Hematopoietic multipotent progenitor cell treated with erythropoietin and hydrocortisone succinate and interleukin-3 and kit ligand, for 8 days (in vitro differentiated cells): ENCODE results near the gene STK25.

Source experiments
- DNase-seq: peaks from one replicate; pipeline ENCODE4 v3.0.0-alpha.2; 2015

Gene STK25

GRCh38 chr2:241508240-241509154 is at the start of gene STK25:
Gene STK25, minus strand, starts transcription at chr2:241508584. Its CDS starts 549 bp downstream, at chr2:241508035.
- DNase-seq = peak; percentile 97

DNA sequence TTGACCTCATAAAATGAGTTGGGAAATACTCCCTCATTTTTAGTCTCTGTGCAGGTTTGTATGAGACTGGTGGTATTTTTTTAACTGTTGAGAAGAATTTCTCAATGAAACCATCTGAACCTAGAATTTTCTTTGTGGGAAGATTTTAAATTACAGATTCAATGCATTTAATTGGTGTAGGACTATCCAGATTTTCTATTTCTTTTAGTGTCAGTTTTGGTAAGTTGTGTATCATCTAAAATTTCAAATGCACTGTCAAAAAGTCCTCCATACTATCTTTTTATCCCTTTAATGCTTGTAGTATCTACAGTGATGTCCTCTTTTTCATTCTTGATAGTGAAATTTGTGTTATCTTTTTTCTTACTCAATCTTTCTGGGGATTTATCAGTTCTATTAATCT is 48.4 kb upstream of the STK25 start:
- no peak for DNase-seq

DNA sequence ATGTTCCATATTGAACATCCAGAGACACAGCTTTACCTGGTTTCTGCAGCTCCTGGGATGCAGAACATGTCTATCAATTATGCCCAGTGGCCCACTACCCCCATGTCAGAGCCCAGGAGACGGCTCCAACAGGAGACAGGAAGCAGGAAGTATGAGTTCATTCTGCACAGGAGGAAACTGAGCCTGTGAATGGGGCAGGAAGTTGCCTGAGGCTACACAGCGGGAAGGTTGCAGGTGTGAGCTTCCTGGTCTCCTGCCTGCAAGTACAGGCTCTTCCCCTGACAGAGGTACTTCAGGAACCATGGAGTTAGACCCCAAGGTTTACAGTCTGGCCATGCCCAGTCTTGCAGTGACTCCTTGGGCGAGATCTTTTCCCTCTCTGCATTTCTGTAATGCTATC is 47.3 kb upstream of the STK25 start:
- no peak for DNase-seq

- no peak for DNase-seq
Measured at GRCh38 chr2:241554610-241555322, 46.4 kb upstream of the STK25 start.

DNA sequence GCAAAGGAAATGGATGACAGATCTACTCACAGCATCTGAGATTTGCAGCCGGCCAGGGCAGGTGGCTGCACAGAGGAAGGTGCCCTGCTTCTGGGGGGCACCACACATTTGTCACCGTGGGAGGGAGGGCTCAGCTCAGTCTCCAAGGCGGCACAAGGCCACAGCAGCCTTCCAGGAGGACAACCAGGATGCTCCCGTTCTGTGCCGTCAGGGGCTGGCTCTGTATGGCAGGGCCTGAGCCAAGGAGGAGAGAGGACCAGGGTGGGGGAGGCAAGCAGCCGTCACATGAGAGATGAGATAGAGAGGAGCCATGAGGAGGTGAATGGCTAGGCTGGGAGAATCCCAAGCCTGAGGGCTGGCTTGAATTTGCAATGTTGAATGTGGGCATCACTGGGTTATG is 45.6 kb upstream of the STK25 start:
- no peak for DNase-seq

- DNase-seq = no peak
Measured at GRCh38 chr2:241553512-241553830, 45.1 kb upstream of the STK25 start.

- no peak for DNase-seq
Measured at GRCh38 chr2:241551998-241552737, 43.8 kb upstream of the STK25 start.

DNA sequence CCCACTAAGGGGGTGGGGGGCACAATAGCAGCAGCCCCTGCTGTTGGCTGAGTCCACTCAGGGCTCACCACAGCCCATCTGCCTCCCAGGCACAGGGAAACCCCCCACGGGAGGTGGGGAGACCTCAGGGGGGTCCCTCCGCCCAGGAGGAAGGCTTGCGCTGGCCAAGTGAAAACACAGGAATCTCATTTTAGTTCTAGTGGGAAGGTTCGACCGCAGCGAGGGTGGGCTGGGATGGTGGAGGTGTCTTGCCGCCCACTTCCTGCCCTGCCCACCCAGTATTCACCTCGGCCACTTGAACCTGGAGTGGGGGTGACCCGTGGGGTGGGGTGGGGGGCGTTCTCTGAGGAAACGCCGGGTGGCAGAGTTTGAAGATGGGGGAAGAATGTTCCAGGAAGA is 43.2 kb upstream of the STK25 start:
- DNase-seq = no peak

DNA sequence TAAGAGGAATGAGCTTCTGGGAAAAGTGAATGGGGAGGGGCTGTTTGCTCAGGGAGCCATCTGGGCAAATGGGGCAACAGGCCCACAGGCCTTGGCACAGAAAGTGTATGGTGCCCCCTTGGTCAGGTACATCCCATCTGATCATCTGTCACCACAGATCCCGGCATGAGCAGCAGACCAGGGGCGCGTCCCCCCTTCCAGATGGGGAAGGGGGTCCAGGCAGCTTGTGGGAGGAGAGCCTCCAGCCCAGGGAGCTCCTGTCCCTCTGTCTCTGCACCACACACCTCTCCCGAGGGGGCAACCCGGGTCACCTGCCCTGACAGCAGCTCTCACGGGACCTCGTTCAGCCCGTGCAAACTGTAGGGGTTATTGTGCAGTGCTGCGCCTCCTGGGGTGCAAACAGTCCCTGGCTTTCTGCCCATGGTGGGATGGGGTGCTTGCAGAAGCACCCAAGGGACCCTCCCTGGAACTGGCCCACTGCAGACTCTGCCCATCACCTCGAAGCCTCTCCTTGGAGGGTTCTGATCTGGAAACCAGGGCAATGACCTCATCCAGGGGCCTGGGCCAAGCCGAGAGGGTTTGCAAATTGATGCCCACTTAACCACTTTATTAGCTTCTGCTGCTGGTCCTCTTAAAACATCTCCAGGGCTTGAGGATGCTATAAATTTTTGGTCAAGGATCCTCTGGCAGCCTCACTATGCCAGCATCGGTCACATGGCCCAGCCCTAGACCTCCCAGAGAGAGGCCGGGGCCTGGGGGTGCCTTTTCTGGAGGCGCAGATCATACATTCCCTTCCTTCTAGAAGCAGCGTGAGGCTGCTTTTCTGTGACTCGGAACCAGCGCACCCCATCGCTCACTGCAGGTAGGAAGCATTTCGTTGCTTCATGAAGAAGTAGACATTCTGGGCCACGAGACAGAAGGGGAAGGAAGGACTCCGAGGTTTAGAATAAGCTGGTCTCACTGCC is 42.5 kb upstream of the STK25 start:
- DNase-seq = no peak

DNA sequence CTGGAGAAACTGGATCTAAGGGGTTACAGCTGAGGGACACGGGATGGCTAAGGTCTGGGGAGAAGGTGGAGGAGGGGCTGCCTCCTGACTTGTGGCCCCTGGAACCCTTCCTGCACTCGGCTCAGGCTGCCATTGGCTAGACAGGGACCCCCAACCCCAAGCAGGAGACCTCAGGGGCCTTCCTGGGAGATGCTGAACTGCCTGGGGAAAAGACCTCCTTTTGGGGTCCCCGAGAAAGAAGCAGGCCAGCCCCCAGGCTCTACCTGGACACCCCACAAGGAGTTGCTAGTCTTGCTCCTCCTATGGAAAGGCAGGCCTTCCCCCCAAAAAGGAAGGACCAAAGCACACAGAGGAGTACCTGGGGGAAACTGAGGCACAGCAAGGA is 40.1 kb upstream of the STK25 start:
- DNase-seq = no peak

DNA sequence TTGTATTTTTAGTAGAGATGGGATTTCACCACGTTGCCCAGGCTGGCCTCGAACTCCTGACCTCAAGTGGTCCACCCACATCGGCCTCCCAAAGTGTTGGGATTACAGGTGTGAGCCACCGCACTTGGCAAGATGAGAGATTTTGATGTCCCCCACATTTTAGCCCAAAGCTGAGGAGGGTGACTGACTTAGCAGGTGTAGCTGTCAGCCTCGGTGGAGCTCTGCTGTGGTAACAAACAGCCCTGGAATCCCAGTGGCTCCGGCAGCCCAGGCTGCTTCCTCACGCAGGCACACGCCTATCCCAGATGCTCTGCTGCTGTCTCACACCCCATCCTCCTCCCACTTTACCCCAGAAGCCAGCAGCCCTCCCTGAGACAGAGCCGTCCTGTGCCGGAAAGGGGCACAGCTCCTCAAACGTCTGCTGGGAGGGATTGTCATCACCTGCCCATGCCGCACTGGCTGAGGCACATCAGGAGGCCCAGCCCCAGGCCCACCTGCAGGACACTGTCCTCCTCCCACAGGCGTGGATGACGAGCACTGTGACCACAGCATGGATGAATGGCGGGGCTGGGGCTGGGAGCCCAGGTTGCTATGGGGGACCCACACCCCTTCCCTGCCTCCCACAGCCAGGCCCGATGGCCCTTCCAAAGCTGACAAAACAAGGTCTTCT is 39.5 kb upstream of the STK25 start:
- DNase-seq = no peak

- DNase-seq = no peak
Measured at GRCh38 chr2:241546771-241547498, 38.6 kb upstream of the STK25 start.

DNA sequence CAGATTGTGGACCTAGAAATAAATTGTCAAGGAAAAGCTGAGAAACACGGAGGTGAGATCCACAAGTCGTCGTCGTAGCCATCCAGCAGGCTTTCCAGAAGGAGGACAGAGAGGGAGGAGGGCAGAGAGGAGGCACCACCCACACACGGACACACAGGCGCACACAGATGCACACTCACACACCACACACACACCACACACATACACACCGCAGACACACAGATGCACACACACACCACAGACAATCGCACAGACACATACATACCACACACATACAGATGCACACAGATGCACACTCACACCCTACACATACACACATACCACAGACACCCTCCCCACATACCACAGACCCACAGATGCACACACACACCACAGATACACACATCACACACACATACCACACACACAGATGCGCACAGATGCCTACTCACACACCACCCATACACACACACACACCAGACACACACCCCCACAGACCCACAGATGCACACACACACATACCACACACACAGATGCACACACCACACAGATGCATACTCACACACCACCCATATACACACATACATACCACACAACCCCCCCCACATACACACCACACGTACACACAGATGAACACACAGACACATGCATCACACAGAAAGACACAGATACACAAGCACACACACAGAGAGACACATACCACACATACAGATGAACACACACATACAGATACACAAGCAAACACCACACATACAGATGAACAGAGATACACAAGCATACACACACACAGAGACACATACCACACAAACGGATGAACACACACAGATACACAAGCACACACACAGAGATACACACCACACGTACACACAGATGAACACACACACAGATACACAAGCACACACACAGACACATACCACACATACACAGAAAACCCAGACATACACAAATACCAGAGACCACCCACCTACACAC is 37.4 kb upstream of the STK25 start:
- DNase-seq = no peak

GRCh38 chr2:241545106-241545505 is 36.7 kb upstream of the STK25 start:
- DNase-seq = no peak

DNA sequence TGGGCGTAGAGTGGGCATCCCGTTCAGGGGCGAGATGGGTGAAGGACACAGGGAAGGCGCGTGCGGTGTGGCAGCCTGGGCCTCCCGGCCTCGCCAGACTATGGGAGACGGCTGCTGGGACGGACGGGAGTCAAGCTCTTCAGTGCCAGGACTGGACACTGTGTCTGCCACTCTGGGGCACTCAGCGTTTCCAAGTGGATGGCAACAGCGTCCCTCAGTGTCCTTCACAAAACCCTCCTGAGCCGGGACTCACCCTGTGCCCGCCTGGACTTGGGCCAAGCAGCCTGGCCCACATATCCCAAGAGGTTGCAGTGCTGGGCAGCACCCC is 33.9 kb upstream of the STK25 start:
- no peak for DNase-seq

DNA sequence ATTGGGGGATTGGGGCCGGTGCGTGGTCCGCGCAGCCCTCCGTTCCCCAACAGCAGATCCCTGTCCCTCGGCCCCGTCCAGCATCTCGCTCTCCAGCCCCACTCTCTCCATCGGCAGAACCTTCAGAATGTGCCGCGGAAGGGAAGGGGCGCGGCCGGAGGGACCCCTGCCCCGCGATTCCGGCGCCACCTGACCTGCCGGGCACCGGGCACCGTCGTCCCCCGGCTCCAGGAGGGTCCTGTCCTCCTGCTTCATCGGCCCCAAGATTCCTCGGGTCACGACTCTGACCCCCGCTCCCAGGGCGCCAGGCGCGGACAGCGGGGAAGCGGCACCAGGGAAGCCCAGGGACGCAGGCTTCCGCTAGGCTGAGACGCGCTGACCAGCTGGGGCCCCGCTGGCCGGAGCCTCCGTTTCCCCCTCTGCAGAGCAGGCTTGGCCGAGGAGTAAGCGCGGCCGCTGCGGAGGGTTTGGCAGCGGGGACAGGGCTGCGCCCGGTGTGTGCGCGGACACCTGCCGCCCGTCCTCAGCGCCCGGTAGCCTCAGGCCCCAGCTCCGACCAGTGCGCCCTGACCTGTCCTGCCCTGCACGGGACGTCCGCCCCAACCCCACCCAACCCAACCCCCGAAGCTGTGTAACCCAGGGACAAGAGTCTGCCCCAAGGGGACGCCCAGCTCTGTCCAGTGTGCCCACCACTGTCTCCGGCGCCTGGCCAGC is 33.3 kb upstream of the STK25 start:
- DNase-seq = no peak

DNA sequence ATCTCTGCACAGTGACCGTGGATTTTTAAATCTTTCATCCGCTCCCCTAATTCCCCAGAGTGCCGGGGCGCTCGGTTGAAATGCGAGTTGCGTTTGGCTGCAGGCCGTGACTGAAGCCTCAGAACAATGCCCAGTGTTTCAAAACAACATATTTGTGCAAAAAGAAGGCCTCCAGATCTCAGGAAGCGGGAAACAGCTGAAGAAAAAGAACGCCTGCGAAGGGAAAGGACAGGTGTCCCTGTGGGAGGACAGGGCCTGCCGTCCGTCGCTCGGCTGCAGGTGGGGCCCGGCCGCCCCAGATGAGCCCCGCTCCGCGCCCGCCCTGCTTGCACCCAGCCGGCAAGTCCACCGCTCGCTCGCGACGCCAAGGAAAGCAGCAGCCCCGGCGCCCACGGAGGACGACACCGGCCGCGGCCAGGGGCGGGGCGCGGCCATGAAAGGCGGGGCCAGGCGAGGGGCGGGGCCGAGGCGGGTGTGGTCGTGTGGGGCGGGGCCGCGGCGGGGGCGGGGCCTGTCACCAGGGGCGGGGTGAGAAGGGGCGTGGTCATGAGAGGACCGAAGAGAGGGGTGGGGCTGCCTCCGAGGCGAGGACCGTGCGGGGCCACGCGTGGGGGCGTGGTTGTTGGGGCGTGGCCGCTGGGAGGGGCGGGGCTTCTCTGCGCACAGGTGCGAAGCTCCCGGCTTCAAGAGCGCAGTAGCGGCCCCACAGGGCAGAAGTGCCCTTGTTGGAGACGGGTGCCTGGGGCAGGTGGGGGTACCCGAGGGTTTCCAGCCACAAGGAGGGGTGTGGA is 32.6 kb upstream of the STK25 start:
- DNase-seq = peak; percentile 64

- no peak for DNase-seq
Measured at GRCh38 chr2:241540401-241540770, 32.0 kb upstream of the STK25 start.
